ENCODE measurements around the gene ZBTB33.

Gene ZBTB33

GRCh38 chrX:120244735-120245498 is 5.7 kb upstream of the ZBTB33 start (continued):
- TF ChIP-seq, protein P1, sequence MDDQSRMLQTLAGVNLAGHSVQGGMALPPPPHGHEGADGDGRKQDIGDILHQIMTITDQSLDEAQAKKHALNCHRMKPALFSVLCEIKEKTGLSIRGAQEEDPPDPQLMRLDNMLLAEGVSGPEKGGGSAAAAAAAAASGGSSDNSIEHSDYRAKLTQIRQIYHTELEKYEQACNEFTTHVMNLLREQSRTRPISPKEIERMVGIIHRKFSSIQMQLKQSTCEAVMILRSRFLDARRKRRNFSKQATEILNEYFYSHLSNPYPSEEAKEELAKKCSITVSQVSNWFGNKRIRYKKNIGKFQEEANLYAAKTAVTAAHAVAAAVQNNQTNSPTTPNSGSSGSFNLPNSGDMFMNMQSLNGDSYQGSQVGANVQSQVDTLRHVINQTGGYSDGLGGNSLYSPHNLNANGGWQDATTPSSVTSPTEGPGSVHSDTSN (CRISPR knock-in tag; IDR thresholded peaks at IDR 0.05): 0 out of 2 replicates have a peak, but pooled peaks have one; percentile 44
- peak; percentile 39 for TF ChIP-seq GLIS1 (tag by site-specific recombination; IDR thresholded peaks at IDR 0.05)
- peak; percentile 99 for TF ChIP-seq ZSCAN30 (tag by site-specific recombination; IDR thresholded peaks at IDR 0.05)
- TF ChIP-seq MEIS1 (CRISPR knock-in tag; IDR thresholded peaks at IDR 0.05; ENCODE audit: borderline replicate concordance): no peak
- peak; percentile 72 for TF ChIP-seq ZBTB20 (tag by site-specific recombination; IDR thresholded peaks at IDR 0.05)
- TF ChIP-seq BCL11A (tag by site-specific recombination; IDR thresholded peaks at IDR 0.05; ENCODE audit: low read depth): peak; percentile 85
- TF ChIP-seq ZNF792 (tag by site-specific recombination; IDR thresholded peaks at IDR 0.05): no peak; the same call in 1 of the 2 replicates
- TF ChIP-seq, protein P2, sequence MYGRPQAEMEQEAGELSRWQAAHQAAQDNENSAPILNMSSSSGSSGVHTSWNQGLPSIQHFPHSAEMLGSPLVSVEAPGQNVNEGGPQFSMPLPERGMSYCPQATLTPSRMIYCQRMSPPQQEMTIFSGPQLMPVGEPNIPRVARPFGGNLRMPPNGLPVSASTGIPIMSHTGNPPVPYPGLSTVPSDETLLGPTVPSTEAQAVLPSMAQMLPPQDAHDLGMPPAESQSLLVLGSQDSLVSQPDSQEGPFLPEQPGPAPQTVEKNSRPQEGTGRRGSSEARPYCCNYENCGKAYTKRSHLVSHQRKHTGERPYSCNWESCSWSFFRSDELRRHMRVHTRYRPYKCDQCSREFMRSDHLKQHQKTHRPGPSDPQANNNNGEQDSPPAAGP (tag by site-specific recombination; IDR thresholded peaks at IDR 0.05): peak; percentile 69
- no peak; the same call in 1 of the 2 replicates for TF ChIP-seq ZNF221 (tag by site-specific recombination; IDR thresholded peaks at IDR 0.05; ENCODE audit: borderline replicate concordance)
- TF ChIP-seq ZNF623 (tag by site-specific recombination; IDR thresholded peaks at IDR 0.05): 0 out of 2 replicates have a peak, but pooled peaks have one; percentile 27
- TF ChIP-seq, protein P3, sequence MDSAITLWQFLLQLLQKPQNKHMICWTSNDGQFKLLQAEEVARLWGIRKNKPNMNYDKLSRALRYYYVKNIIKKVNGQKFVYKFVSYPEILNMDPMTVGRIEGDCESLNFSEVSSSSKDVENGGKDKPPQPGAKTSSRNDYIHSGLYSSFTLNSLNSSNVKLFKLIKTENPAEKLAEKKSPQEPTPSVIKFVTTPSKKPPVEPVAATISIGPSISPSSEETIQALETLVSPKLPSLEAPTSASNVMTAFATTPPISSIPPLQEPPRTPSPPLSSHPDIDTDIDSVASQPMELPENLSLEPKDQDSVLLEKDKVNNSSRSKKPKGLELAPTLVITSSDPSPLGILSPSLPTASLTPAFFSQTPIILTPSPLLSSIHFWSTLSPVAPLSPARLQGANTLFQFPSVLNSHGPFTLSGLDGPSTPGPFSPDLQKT (IDR thresholded peaks at IDR 0.05; ENCODE audit: borderline replicate concordance, low read depth, low read length): no peak
- no peak for TF ChIP-seq ZNF416 (tag by site-specific recombination; IDR thresholded peaks at IDR 0.05)
- TF ChIP-seq ZNF777 (tag by site-specific recombination; IDR thresholded peaks at IDR 0.05; ENCODE audit: borderline replicate concordance): no peak
- peak; percentile 46; the same call in 1 of the 2 replicates for TF ChIP-seq ZNF449 (tag by site-specific recombination; IDR thresholded peaks at IDR 0.05)
- peak; percentile 73 for TF ChIP-seq SP7 (tag by site-specific recombination; IDR thresholded peaks at IDR 0.05)
- 0 out of 2 replicates have a peak, but pooled peaks have one; percentile 47 for TF ChIP-seq ZNF624 (tag by site-specific recombination; IDR thresholded peaks at IDR 0.05)
- TF ChIP-seq, protein P4, sequence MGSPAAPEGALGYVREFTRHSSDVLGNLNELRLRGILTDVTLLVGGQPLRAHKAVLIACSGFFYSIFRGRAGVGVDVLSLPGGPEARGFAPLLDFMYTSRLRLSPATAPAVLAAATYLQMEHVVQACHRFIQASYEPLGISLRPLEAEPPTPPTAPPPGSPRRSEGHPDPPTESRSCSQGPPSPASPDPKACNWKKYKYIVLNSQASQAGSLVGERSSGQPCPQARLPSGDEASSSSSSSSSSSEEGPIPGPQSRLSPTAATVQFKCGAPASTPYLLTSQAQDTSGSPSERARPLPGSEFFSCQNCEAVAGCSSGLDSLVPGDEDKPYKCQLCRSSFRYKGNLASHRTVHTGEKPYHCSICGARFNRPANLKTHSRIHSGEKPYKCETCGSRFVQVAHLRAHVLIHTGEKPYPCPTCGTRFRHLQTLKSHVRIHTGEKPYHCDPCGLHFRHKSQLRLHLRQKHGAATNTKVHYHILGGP (tag by site-specific recombination; IDR thresholded peaks at IDR 0.05): no peak
- no peak for TF ChIP-seq ZNF548 (tag by site-specific recombination; IDR thresholded peaks at IDR 0.05)
- TF ChIP-seq ZNF791 (tag by site-specific recombination; IDR thresholded peaks at IDR 0.05): no peak
- no peak for TF ChIP-seq GLI2 (tag by site-specific recombination; IDR thresholded peaks at IDR 0.05; ENCODE audit: borderline replicate concordance, low read depth)
- peak; percentile 48; the same call in 1 of the 2 replicates for TF ChIP-seq ZNF394 (tag by site-specific recombination; IDR thresholded peaks at IDR 0.05; ENCODE audit: borderline replicate concordance)
- TF ChIP-seq ZNF19 (tag by site-specific recombination; IDR thresholded peaks at IDR 0.05; ENCODE audit: low read depth): peak; percentile 69; the same call in 1 of the 2 replicates
- no peak; the same call in 1 of the 2 replicates for TF ChIP-seq ZNF843 (tag by site-specific recombination; IDR thresholded peaks at IDR 0.05)
- 0 out of 2 replicates have a peak, but pooled peaks have one; percentile 62 for TF ChIP-seq OVOL3 (tag by site-specific recombination; IDR thresholded peaks at IDR 0.05)
- TF ChIP-seq ZNF112 (tag by site-specific recombination; IDR thresholded peaks at IDR 0.05): no peak
- no peak for TF ChIP-seq SETDB1 (IDR thresholded peaks at IDR 0.05; ENCODE audit: insufficient read length, low read length)
- TF ChIP-seq ZNF549 (tag by site-specific recombination; IDR thresholded peaks at IDR 0.05): no peak
- no peak for TF ChIP-seq ZNF555 (tag by site-specific recombination; conservative IDR thresholded peaks at IDR 0.05)
- peak; percentile 37; the same call in 1 of the 2 replicates for TF ChIP-seq ZNF350 (tag by site-specific recombination; IDR thresholded peaks at IDR 0.05)
- TF ChIP-seq ZNF747 (tag by site-specific recombination; IDR thresholded peaks at IDR 0.05): no peak

All from HEK293 (cell line).